Caco-2 (cell line): ENCODE results near the gene VWA5A. TPM values are rescaled to one million over a fixed set of nuclear protein-coding genes. Genes with fewer than 3 reads are reported as not detected.
A peak's percentile ranks its signal among the peaks of the same experiment; 100 is the strongest.

Source experiments
- BruUV-seq: library from RNA; stranded (reverse); fragments of 400-500 nt; replicated peaks from 2 replicates; lab custom pipeline; 2021; lab: Mats Ljungman, UMichigan
- CTCF ChIA-PET: fragments of 300-600 bp; sonication (Branson Sonifier 250); formaldehyde crosslinking; loops from one replicate; lab custom pipeline; 2022; ENCODE audit warnings: antibody characterized with exemption; lab: Charles Lee
- POLR2A ChIA-PET: fragments of 300-600 bp; sonication (Branson Sonifier 250); formaldehyde crosslinking; loops from one replicate; lab custom pipeline; 2022; ENCODE audit warnings: antibody characterized with exemption; lab: Charles Lee
- DNase-seq, 2 experiments: peaks; one replicate each; pipeline versions ENCODE4 v3.0.0 to v3.0.0-alpha.2; 2020 to 2022
- H3K27me3 ChIP-seq: replicated peaks from 2 replicates; pipeline ENCODE4 v1.6.0; 2011; ENCODE audit warnings: low read length; ENCODE audit not compliant: control insufficient read depth, insufficient read depth
- H3K36me3 ChIP-seq: 2 replicates; pipeline ENCODE4 v1.5.1; 2011; ENCODE audit warnings: low read length; ENCODE audit not compliant: control insufficient read depth, insufficient read depth
- H3K4me1 ChIP-seq: fragments of 250-450 bp; sonication (Bioruptor Pico); 2 replicates; pipeline ENCODE4 v1.5.1; 2020; ENCODE audit warnings: mild to moderate bottlenecking
- H3K4me3 ChIP-seq: 2 replicates; pipeline ENCODE4 v1.5.1; 2011; ENCODE audit warnings: low read depth, mild to moderate bottlenecking, control low read depth, low read length
- H3K9me3 ChIP-seq: fragments of 250-450 bp; sonication (Bioruptor Pico); 2 replicates; pipeline ENCODE4 v1.5.1; 2020; ENCODE audit warnings: mild to moderate bottlenecking, moderate library complexity
- H3K27ac Mint-ChIP-seq: one replicate; pipeline ENCODE4 v1.8.0; 2022; ENCODE audit warnings: mixed read lengths; ENCODE audit not compliant: unreplicated experiment
- H3K27me3 Mint-ChIP-seq: one replicate; pipeline ENCODE4 v1.8.0; 2022; ENCODE audit warnings: mixed read lengths; ENCODE audit not compliant: insufficient read depth, unreplicated experiment
- H3K36me3 Mint-ChIP-seq: one replicate; pipeline ENCODE4 v1.8.0; 2022; ENCODE audit warnings: mild to moderate bottlenecking, mixed read lengths; ENCODE audit not compliant: insufficient read depth, unreplicated experiment
- H3K4me1 Mint-ChIP-seq: one replicate; pipeline ENCODE4 v1.8.0; 2022; ENCODE audit warnings: low read depth, mixed read lengths; ENCODE audit not compliant: unreplicated experiment
- H3K4me3 Mint-ChIP-seq: one replicate; pipeline ENCODE4 v1.8.0; 2022; ENCODE audit warnings: mild to moderate bottlenecking, moderate library complexity, mixed read lengths; ENCODE audit not compliant: unreplicated experiment
- H3K9me3 Mint-ChIP-seq: one replicate; pipeline ENCODE4 v1.8.0; 2022; ENCODE audit warnings: mixed read lengths; ENCODE audit not compliant: unreplicated experiment
- intact Hi-C: fragments of 100-400 bp; cut with micrococcal nuclease; formaldehyde crosslinking; loops from one replicate; pipeline ENCODE4 v1.10.0; 2022; ENCODE audit not compliant: unreplicated experiment
- total RNA-seq: library from RNA; stranded (reverse); gene quantifications from 2 replicates; pipeline ENCODE4 v1.2.3, GENCODE V29; 2022
- TF ChIP-seq, protein P1 (sequence below), 2 experiments: fragments of 200-600 bp in 1 of 2; IDR thresholded peaks; 1 replicate in 1 of 2; 2 replicates in 1 of 2; pipeline versions ENCODE4 v1.5.1 to v1.8.0; 2011 to 2022; ENCODE audit warnings: antibody characterized with exemption in 1 of 2, control low read depth in 1 of 2, inconsistent platforms in 1 of 2, low read depth in 1 of 2, low read length in 1 of 2, mild to moderate bottlenecking in 1 of 2, moderate library complexity in 1 of 2; ENCODE audit not compliant: insufficient read depth in 1 of 2, severe bottlenecking in 1 of 2, unreplicated experiment in 1 of 2

VWA5A gene
- total RNA-seq, 1 experiment from 2014 or later, result 1.6 TPM

DNA sequence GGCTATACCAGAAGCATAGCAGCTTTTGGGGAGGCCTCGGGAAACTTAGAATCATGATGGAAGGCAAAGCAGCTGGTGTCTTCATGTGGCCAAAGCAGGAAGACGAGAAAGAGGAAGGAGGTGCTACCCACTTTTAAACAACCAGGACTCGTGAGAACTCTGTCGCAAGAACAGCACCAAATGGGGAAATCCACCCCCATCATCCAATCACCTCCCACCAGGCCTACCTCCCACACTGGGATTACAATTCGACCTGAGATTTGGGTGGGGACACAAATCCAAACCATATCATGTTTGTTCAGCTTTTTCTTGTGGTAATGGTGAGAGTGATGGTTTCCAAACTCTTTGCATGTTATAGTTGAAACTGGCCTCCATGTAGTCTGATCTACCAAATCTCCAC is 35.4 kb downstream of the VWA5A start:
- H3K27me3 ChIP-seq, result no peaks in the 10 kb centered on the region
- ChIA-PET CTCF (no interaction called here), POLR2A (no interaction called here)
- TF ChIP-seq, protein P1, sequence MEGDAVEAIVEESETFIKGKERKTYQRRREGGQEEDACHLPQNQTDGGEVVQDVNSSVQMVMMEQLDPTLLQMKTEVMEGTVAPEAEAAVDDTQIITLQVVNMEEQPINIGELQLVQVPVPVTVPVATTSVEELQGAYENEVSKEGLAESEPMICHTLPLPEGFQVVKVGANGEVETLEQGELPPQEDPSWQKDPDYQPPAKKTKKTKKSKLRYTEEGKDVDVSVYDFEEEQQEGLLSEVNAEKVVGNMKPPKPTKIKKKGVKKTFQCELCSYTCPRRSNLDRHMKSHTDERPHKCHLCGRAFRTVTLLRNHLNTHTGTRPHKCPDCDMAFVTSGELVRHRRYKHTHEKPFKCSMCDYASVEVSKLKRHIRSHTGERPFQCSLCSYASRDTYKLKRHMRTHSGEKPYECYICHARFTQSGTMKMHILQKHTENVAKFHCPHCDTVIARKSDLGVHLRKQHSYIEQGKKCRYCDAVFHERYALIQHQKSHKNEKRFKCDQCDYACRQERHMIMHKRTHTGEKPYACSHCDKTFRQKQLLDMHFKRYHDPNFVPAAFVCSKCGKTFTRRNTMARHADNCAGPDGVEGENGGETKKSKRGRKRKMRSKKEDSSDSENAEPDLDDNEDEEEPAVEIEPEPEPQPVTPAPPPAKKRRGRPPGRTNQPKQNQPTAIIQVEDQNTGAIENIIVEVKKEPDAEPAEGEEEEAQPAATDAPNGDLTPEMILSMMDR (IDR thresholded peaks at IDR 0.05; ENCODE audit: insufficient read depth in 1 of 2, low read depth in 1 of 2, low read length in 1 of 2, severe bottlenecking in 1 of 2, unreplicated experiment in 1 of 2), result no peak
- H3K36me3 ChIP-seq, result no peaks in the 10 kb centered on the region
- H3K9me3 Mint-ChIP-seq, result no peaks in the 10 kb centered on the region
- H3K4me3 Mint-ChIP-seq, result no peak overlapping the region
- H3K4me3 ChIP-seq, result no peak overlapping the region
- H3K4me1 Mint-ChIP-seq, result no peaks in the 10 kb centered on the region
- H3K27me3 Mint-ChIP-seq, result peaks cover 24% of the 10 kb centered on the region
- intact Hi-C loops, result no loop called here
- H3K4me1 ChIP-seq, result no peaks in the 10 kb centered on the region
- no peak for DNase-seq
- no TSS peak for BruUV-seq
- H3K36me3 Mint-ChIP-seq, result no peaks in the 10 kb centered on the region
- H3K27ac Mint-ChIP-seq, result no peak overlapping the region
- H3K9me3 ChIP-seq, result no peaks in the 10 kb centered on the region

DNA sequence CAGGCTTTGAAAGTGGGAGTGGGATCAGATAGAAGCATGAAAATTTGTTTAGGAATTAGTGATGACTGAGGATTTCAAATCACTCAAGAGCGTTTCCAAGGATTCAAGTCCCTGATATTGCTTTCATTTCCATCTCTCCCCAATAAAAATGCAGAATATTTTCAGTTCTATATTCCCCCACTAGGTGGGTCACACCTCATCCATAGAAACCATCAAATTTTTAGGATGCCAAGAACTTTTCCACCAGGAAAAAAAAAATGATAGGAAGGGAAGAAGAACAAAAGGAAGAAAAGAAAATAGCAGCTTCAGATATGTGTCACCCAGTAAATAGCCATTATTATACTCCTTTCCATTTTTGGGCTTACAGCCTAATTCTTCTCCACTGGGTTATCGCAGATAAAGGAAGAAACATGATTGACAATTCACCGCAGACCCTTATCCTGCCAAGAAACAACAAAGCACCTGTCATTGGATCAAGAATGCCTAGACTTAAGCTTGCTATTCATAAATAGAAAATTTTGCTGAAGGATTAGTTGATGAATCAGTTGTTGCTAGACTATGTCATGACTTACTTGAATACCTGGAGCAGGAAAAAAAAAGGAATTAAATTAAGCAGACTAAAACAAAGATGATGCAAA is 37.6 kb downstream of the VWA5A start:
- DNase-seq, result no peak
- H3K4me1 Mint-ChIP-seq, result no peaks in the 10 kb centered on the region
- Histone ChIP-seq H3K9me3 (no peaks in the 10 kb centered on the region), H3K36me3 (no peaks in the 10 kb centered on the region), H3K27me3 (no peaks in the 10 kb centered on the region), H3K4me1 (no peaks in the 10 kb centered on the region), H3K4me3 (no peak overlapping the region)
- H3K9me3 Mint-ChIP-seq, result no peaks in the 10 kb centered on the region
- TF ChIP-seq, protein P1 (IDR thresholded peaks at IDR 0.05; ENCODE audit: insufficient read depth in 1 of 2, low read depth in 1 of 2, low read length in 1 of 2, severe bottlenecking in 1 of 2, unreplicated experiment in 1 of 2), result peak; percentile 34 to 44
- intact Hi-C loops, result no loop called here
- H3K27ac Mint-ChIP-seq, result no peak overlapping the region
- BruUV-seq, result no TSS peak
- ChIA-PET POLR2A (no interaction called here), CTCF (no interaction called here)
- H3K27me3 Mint-ChIP-seq, result peaks cover 22% of the 10 kb centered on the region
- no peaks in the 10 kb centered on the region for H3K36me3 Mint-ChIP-seq
- H3K4me3 Mint-ChIP-seq, result no peak overlapping the region

DNA sequence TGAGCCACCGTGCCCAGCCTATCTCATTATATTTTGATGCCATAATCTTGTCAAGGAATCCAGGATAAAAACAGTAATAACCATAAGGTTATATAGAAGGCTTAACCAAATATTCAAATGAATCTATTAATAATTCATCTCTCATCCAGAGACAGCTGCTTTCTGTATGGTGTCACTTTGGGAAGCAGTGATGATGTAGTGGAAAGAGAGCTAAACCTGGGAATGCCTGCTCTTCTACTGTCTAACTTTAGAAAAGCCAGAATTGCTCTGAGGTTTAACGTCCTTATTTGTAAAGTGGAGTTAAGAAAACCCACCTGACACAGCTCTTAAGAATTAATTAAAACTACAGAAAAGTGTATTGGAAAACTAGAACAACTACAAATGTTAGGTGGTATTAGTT is 38.6 kb downstream of the VWA5A start:
- CTCF ChIA-PET, result no interaction called here
- no peaks in the 10 kb centered on the region for H3K9me3 Mint-ChIP-seq

More for the DNA sequence above, 38.6 kb downstream of the VWA5A start:
- H3K4me1 ChIP-seq, result no peaks in the 10 kb centered on the region
- no peak overlapping the region for H3K27ac Mint-ChIP-seq
- POLR2A ChIA-PET, result no interaction called here
- no peaks in the 10 kb centered on the region for H3K4me1 Mint-ChIP-seq
- TF ChIP-seq, protein P1 (IDR thresholded peaks at IDR 0.05; ENCODE audit: insufficient read depth in 1 of 2, low read depth in 1 of 2, low read length in 1 of 2, severe bottlenecking in 1 of 2, unreplicated experiment in 1 of 2), result no peak
- H3K27me3 ChIP-seq, result peaks cover 2% of the 10 kb centered on the region
- H3K9me3 ChIP-seq, result no peaks in the 10 kb centered on the region
- H3K36me3 Mint-ChIP-seq, result no peaks in the 10 kb centered on the region
- no peak overlapping the region for H3K4me3 ChIP-seq
- no peak overlapping the region for H3K4me3 Mint-ChIP-seq
- no TSS peak for BruUV-seq
- intact Hi-C loops, result no loop called here
- DNase-seq, result no peak
- no peaks in the 10 kb centered on the region for H3K36me3 ChIP-seq
- peaks cover 27% of the 10 kb centered on the region for H3K27me3 Mint-ChIP-seq
